D341Med (cell line): ENCODE data around the gene CCDC12.

Experiments
- DNase-seq: peaks from one replicate; pipeline ENCODE4 v3.0.0; 2012; ENCODE audit warnings: low spot score

The CCDC12 gene

DNA sequence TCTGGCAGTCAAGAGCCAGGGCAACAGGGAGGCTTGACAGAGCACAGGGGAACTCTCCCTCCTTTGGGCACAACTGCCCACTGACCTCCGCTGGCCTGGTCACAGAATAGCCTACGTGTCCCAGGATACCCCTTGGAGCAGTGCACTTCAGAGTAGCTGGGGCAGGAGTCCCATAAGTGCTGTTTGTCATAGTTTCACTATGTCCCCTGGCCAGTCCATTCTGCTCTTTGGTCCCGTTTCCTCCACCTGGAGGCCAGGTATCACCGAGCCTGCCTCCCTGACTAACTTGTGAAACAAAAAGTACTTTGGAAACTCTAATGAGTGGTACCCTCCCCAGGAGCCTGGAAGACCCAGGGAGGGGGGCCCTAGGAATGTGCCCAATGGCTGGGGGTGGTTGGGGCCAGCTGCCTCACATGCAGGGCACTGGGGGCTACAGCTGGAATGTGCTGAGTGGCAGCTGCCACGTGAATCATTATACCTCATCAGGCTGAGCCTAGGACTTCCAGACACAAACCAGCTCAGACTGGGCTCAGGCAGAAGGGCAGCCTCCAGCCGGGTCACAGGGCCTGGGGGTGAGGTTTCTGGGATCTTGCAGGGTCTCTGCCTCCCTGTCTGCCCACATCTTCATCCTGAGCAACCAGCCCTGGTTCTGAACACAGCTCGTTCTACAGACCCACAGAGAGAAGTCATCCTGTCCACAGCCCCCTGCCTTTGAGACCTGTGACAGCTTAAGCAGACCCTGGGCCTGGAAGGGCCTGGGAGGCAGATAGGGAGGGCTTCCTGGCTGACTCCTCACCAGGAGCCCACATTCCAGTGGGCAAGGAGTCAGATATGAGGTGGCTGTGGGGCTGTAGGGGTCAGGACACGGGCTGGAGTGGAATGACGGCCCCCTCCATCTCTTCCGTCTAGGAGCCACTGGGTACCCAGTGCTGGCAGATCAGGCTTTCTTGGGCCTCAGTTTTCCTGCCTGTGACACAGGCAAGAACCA lies 99.9 kb downstream of the CCDC12 start:
- no peak for DNase-seq

DNA sequence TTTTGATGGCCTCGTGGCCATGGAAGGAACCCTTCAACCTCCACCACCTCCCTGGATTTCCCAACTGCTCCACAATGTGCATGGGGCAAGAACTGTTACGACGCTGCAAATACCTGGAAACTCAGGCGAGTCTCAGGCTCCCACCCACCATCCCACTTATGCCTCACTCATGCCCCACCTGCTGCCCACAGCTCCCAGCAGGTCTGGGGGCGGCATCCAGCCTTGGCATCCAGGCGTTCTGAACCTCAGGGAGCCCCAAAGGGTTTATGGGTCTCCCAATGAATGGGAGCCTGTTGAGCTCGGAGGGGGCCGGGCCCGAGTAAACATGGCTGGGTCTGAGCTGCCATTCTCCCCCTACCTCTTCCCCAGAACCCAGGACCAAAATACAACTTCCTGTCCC lies 101.0 kb downstream of the CCDC12 start:
- no peak for DNase-seq

DNA sequence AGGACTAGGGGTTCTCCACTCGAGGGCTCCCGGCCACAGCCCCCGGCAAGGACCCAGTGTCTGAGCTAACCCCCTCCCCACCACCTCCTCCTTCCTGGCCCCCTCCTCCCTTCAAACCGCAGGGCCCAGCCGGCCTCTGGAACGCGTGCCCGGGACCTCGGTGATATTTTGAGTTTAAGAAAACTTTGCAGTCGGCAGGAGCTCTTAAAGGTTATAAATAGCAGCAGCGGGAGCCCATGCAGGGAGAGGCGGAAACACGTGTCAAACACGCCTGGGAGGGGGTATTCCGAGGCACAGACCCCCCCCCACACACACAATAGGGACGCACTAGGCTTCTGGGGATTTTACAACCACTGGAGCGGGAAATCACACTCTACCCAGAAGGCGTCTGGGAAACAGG lies 102.1 kb downstream of the CCDC12 start:
- DNase-seq: no peak

DNA sequence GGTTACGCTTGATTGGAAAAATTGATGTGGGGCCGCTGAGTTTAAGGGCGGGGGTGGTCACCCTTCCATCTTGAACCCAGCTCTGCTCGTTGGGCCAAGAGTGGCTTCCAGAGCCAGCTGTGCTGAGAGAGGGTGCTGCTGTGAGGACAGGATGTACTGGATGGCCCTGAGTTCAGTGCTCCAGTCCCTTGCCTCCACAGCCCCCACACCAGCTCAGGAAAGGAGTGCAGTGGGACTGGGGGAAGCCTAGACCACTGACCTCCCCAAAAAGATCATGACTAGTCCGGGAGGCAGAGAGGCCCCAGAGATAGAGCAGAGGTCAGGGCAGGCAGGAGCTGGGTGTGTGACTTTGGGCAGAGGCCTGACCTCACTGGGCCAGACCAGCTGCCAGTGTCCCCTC lies 103.0 kb downstream of the CCDC12 start:
- no peak for DNase-seq
